ENCODE results near the gene ARHGEF16.

The ARHGEF16 gene

GRCh38 chr1:3453891-3454810, at the start of gene ARHGEF16:
TSS of gene ARHGEF16 (plus strand) at chr1:3454665. CDS start at chr1:3463085, 8,420 bp downstream.
- Histone ChIP-seq H3K27me3 (ENCODE audit: insufficient read depth, poor library complexity, severe bottlenecking) (no peaks in the 10 kb centered on the region), H3K36me3 (ENCODE audit: low read depth) (no peaks in the 10 kb centered on the region), H3K4me1 (ENCODE audit: insufficient read depth, poor library complexity, severe bottlenecking) (peaks cover 8% of the 10 kb centered on the region), H3K27ac (ENCODE audit: poor library complexity, severe bottlenecking) (peak within 1 kb of the TSS; percentile 51), H3K9me3 (ENCODE audit: severe bottlenecking) (no peaks in the 10 kb centered on the region), H3K4me3 (ENCODE audit: severe bottlenecking) (peak within 1 kb of the TSS; percentile 67)
- peak; percentile 52 for TF ChIP-seq CTCF (IDR thresholded peaks at IDR 0.05; ENCODE audit: poor library complexity, severe bottlenecking)
- ATAC-seq (ENCODE audit: low read depth), result peak; percentile 56
- no peak for DNase-seq (ENCODE audit: low spot score)

- no peaks in the 10 kb centered on the region for H3K4me1 ChIP-seq (ENCODE audit: insufficient read depth, poor library complexity, severe bottlenecking)
- no peak overlapping the region for H3K27ac ChIP-seq (ENCODE audit: poor library complexity, severe bottlenecking)
- no peak for DNase-seq (ENCODE audit: low spot score)
- H3K4me3 ChIP-seq (ENCODE audit: severe bottlenecking), result no peak overlapping the region
- ATAC-seq (ENCODE audit: low read depth), result no peak
- no peaks in the 10 kb centered on the region for H3K9me3 ChIP-seq (ENCODE audit: severe bottlenecking)
- no peaks in the 10 kb centered on the region for H3K36me3 ChIP-seq (ENCODE audit: low read depth)
- no peaks in the 10 kb centered on the region for H3K27me3 ChIP-seq (ENCODE audit: insufficient read depth, poor library complexity, severe bottlenecking)
- no peak for TF ChIP-seq CTCF (IDR thresholded peaks at IDR 0.05; ENCODE audit: poor library complexity, severe bottlenecking)
These were observed 49.7 kb upstream of the ARHGEF16 start for GRCh38 chr1:3404801-3405200.

- Histone ChIP-seq H3K27me3 (ENCODE audit: insufficient read depth, poor library complexity, severe bottlenecking) (no peaks in the 10 kb centered on the region), H3K4me1 (ENCODE audit: insufficient read depth, poor library complexity, severe bottlenecking) (no peaks in the 10 kb centered on the region), H3K27ac (ENCODE audit: poor library complexity, severe bottlenecking) (no peak overlapping the region), H3K9me3 (ENCODE audit: severe bottlenecking) (no peaks in the 10 kb centered on the region), H3K4me3 (ENCODE audit: severe bottlenecking) (no peak overlapping the region), H3K36me3 (ENCODE audit: low read depth) (no peaks in the 10 kb centered on the region)
- no peak for ATAC-seq (ENCODE audit: low read depth)
- TF ChIP-seq CTCF (IDR thresholded peaks at IDR 0.05; ENCODE audit: poor library complexity, severe bottlenecking), result no peak
- DNase-seq (ENCODE audit: low spot score), result no peak
These were observed 49.0 kb upstream of the ARHGEF16 start for GRCh38 chr1:3405491-3405890.

GRCh38 chr1:3405974-3406867, 48.2 kb upstream of the ARHGEF16 start:
- no peak for TF ChIP-seq CTCF (IDR thresholded peaks at IDR 0.05; ENCODE audit: poor library complexity, severe bottlenecking)
- Histone ChIP-seq H3K27ac (ENCODE audit: poor library complexity, severe bottlenecking) (no peak overlapping the region), H3K4me3 (ENCODE audit: severe bottlenecking) (no peak overlapping the region), H3K27me3 (ENCODE audit: insufficient read depth, poor library complexity, severe bottlenecking) (no peaks in the 10 kb centered on the region), H3K4me1 (ENCODE audit: insufficient read depth, poor library complexity, severe bottlenecking) (no peaks in the 10 kb centered on the region), H3K9me3 (ENCODE audit: severe bottlenecking) (no peaks in the 10 kb centered on the region), H3K36me3 (ENCODE audit: low read depth) (no peaks in the 10 kb centered on the region)
- no peak for DNase-seq (ENCODE audit: low spot score)
- no peak for ATAC-seq (ENCODE audit: low read depth)
